VCaP (cell line): ENCODE results near the gene TPRN.

Experiments used
- H3K27ac ChIP-seq: fragments of 450-650 bp; 2 replicates; pipeline ENCODE4 v1.5.1; 2017
- CTCF ChIP-seq: fragments of 450-650 bp; conservative IDR thresholded peaks from 2 replicates; pipeline ENCODE4 v1.5.1; 2017; ENCODE audit warnings: mild to moderate bottlenecking, moderate library complexity

The TPRN gene

GRCh38 chr9:137189297-137190295 is 10.9 kb downstream of the TPRN start:
- TF ChIP-seq CTCF: no peak
- H3K27ac ChIP-seq: peak overlapping the region; percentile 97

GRCh38 chr9:137188490-137189296 is 11.8 kb downstream of the TPRN start, which contains the start of the genes ANAPC2 and SSNA1:
ANAPC2 (minus strand) TSS chr9:137188560; CDS start chr9:137188532, 28 bp downstream.
SSNA1 (plus strand) TSS chr9:137188676; CDS start chr9:137188727, 51 bp downstream.
- TF ChIP-seq CTCF: peak; percentile 52
- H3K27ac ChIP-seq: peak within 1 kb of the TSS; percentile 97

- TF ChIP-seq CTCF: no peak
- H3K27ac ChIP-seq: peak overlapping the region; percentile 97
These were observed 12.5 kb downstream of the TPRN start for GRCh38 chr9:137188086-137188489.

- H3K27ac ChIP-seq: peak overlapping the region; percentile 97; the same call in 1 of the 2 replicates
- no peak for TF ChIP-seq CTCF
These were observed 13.2 kb downstream of the TPRN start for GRCh38 chr9:137187386-137187785.

GRCh38 chr9:137186385-137186784 is 14.2 kb downstream of the TPRN start:
- peak overlapping the region; percentile 16; the same call in 1 of the 2 replicates for H3K27ac ChIP-seq
- no peak for TF ChIP-seq CTCF

GRCh38 chr9:137185921-137186320 is 14.6 kb downstream of the TPRN start:
- TF ChIP-seq CTCF: no peak
- H3K27ac ChIP-seq: peak overlapping the region; percentile 16; the same call in 1 of the 2 replicates
